ENCODE measurements around the gene SLC6A20. TPM values are rescaled to one million over a fixed set of nuclear protein-coding genes. Genes with fewer than 3 reads are reported as not detected.

The SLC6A20 gene
- under 1 TPM in 3 of 4 donors, not detected in 1; 0.38 to 0.55 (median 0.44) TPM for total RNA-seq

- no peak within 1 kb of the TSS for H3K4me3 ChIP-seq (ENCODE audit: low read depth, poor library complexity, severe bottlenecking)
- TF ChIP-seq CTCF (IDR thresholded peaks at IDR 0.05): no peak
- no peak for TF ChIP-seq POLR2A (IDR thresholded peaks at IDR 0.05)
- intact Hi-C loops (cut with DNase I; ENCODE audit: low total_unique reads): no loop called here
- whole genome bisulfite sequencing, 2 donors: 2 to 3% methylated on average over 55 to 79 of the region's 91 CpGs
- DNase-seq (ENCODE audit: low spot score in 2 of 2): peak in 1 of 2 donors; percentile 85
Measured at GRCh38 chr3:45795882-45796765, at the start of gene SLC6A20. Gene SLC6A20 (minus strand): TSS chr3:45796536. CDS start chr3:45796419, 117 bp downstream.

GRCh38 chr3:45844616-45845015 lies 48.3 kb upstream of the SLC6A20 start:
- H3K4me3 ChIP-seq (ENCODE audit: low read depth, poor library complexity, severe bottlenecking): no peak overlapping the region
- intact Hi-C loops (cut with DNase I; ENCODE audit: low total_unique reads): no loop called here
- TF ChIP-seq POLR2A (IDR thresholded peaks at IDR 0.05) (no peak), CTCF (IDR thresholded peaks at IDR 0.05) (no peak)
- DNase-seq (ENCODE audit: low spot score in 2 of 2): no peak
- 97% methylated on average over 1 of the region's 1 CpG for WGBS, 2 donors

GRCh38 chr3:45842851-45843625 lies 46.7 kb upstream of the SLC6A20 start:
- DNase-seq (ENCODE audit: low spot score in 2 of 2): no peak
- intact Hi-C loops (cut with DNase I; ENCODE audit: low total_unique reads): no loop called here
- no peak for TF ChIP-seq CTCF (IDR thresholded peaks at IDR 0.05)
- no peak for TF ChIP-seq POLR2A (IDR thresholded peaks at IDR 0.05)
- 79 to 85% methylated on average over 9 of the region's 9 CpGs for WGBS, 2 donors
- no peak overlapping the region for H3K4me3 ChIP-seq (ENCODE audit: low read depth, poor library complexity, severe bottlenecking)

- DNase-seq (ENCODE audit: low spot score in 2 of 2): peak; percentile 96 to 98
- 2 to 3% methylated on average over 44 to 49 of the region's 49 CpGs for WGBS, 2 donors
- TF ChIP-seq POLR2A (IDR thresholded peaks at IDR 0.05) (no peak), CTCF (IDR thresholded peaks at IDR 0.05) (no peak)
- intact Hi-C loops (cut with DNase I; ENCODE audit: low total_unique reads): no loop called here
- peak within 1 kb of the TSS; percentile 95 for H3K4me3 ChIP-seq (ENCODE audit: low read depth, poor library complexity, severe bottlenecking)
Measured at GRCh38 chr3:45841757-45842491, 45.6 kb upstream of the SLC6A20 start, which contains the start of gene LZTFL1. Gene LZTFL1 (minus strand): TSS chr3:45842119. CDS start chr3:45841991, 128 bp downstream.

- DNase-seq (ENCODE audit: low spot score in 2 of 2): no peak
- intact Hi-C loops (cut with DNase I; ENCODE audit: low total_unique reads): no loop called here
Measured at GRCh38 chr3:45841420-45841756, 45.1 kb upstream of the SLC6A20 start.

More at GRCh38 chr3:45841420-45841756, 45.1 kb upstream of the SLC6A20 start:
- 0 to 1% methylated on average over 15 of the region's 15 CpGs for WGBS, 2 donors
- TF ChIP-seq POLR2A (IDR thresholded peaks at IDR 0.05) (no peak), CTCF (IDR thresholded peaks at IDR 0.05) (no peak)
- H3K4me3 ChIP-seq (ENCODE audit: low read depth, poor library complexity, severe bottlenecking): peak overlapping the region; percentile 95

All from lower leg skin (tissue), 4 donors.